Endodermal cell (in vitro differentiated cells): ENCODE results near the gene NOTO. TPM values are rescaled to one million over a fixed set of nuclear protein-coding genes. Genes with fewer than 3 reads are reported as not detected.

Source experiments
- DNase-seq: peaks from one replicate; pipeline ENCODE4 v3.0.0-alpha.2; 2017
- H3K27ac ChIP-seq: 2 replicates; pipeline ENCODE4 v1.5.1; 2013; ENCODE audit warnings: mild to moderate bottlenecking, low read depth, low read length, moderate library complexity
- H3K27me3 ChIP-seq: 2 replicates; pipeline ENCODE4 v1.6.1; 2013; ENCODE audit warnings: mild to moderate bottlenecking, low read length, moderate library complexity; ENCODE audit not compliant: insufficient read depth, control insufficient read depth, poor library complexity, severe bottlenecking
- H3K36me3 ChIP-seq: 2 replicates; pipeline ENCODE4 v1.7.0; 2013; ENCODE audit warnings: mild to moderate bottlenecking, low read length, moderate library complexity; ENCODE audit not compliant: control insufficient read depth, insufficient read depth
- H3K4me1 ChIP-seq: one replicate; pipeline ENCODE4 v1.7.0; 2013; ENCODE audit warnings: low read length; ENCODE audit not compliant: control insufficient read depth, insufficient read depth
- H3K4me3 ChIP-seq: 2 replicates; pipeline ENCODE4 v1.5.1; 2013; ENCODE audit warnings: mild to moderate bottlenecking, low read length, moderate library complexity
- H3K9ac ChIP-seq: 2 replicates; pipeline ENCODE4 v1.6.1; 2013; ENCODE audit warnings: mild to moderate bottlenecking, low read length, moderate library complexity; ENCODE audit not compliant: poor library complexity, severe bottlenecking; ENCODE audit errors: extremely low read depth
- H3K9me3 ChIP-seq: 2 replicates; pipeline ENCODE4 v1.6.1; 2013; ENCODE audit warnings: mild to moderate bottlenecking, low read length, moderate library complexity; ENCODE audit not compliant: control insufficient read depth
- H3K27ac Mint-ChIP-seq: 2 replicates; pipeline ENCODE4 v1.8.0; 2020; ENCODE audit warnings: mixed read lengths
- H3K27me3 Mint-ChIP-seq: 2 replicates; pipeline ENCODE4 v1.8.0; 2021; ENCODE audit warnings: mild to moderate bottlenecking, mixed read lengths; ENCODE audit not compliant: insufficient read depth
- H3K36me3 Mint-ChIP-seq: 2 replicates; pipeline ENCODE4 v1.8.0; 2020; ENCODE audit warnings: low read depth, mixed read lengths
- H3K4me1 Mint-ChIP-seq: 2 replicates; pipeline ENCODE4 v1.8.0; 2020; ENCODE audit warnings: mixed read lengths
- H3K4me3 Mint-ChIP-seq: 2 replicates; pipeline ENCODE4 v1.8.0; 2020; ENCODE audit warnings: mild to moderate bottlenecking, moderate library complexity, mixed read lengths
- H3K9me3 Mint-ChIP-seq: 2 replicates; pipeline ENCODE4 v1.8.0; 2020; ENCODE audit warnings: mild to moderate bottlenecking, mixed read lengths
- CTCF ChIP-seq: fragments of 200-600 bp; sonication (generic); conservative IDR thresholded peaks from 2 replicates; pipeline ENCODE4 v1.5.0; 2021; ENCODE audit warnings: antibody characterized with exemption, mild to moderate bottlenecking
- WGBS, 2 experiments: methylation state at CpG; one replicate each; pipeline versions ENCODE4 v1.1.5 to v1.1.7; 2013; ENCODE audit warnings: missing lambda C conversion rate in 2 of 2, mixed read lengths in 1 of 2; ENCODE audit not compliant: insufficient coverage in 1 of 2, insufficient read length in 1 of 2; 5-methylcytosine and 5-hydroxymethylcytosine counted together
- total RNA-seq, 2 donors: library from RNA; stranded (reverse); fragmentation: NEBNext Ultra II Directional in 1 of 2; extraction: Animal tissue kit (Norgen Biotek cat#: 25700) in 1 of 2; gene quantifications; 2 replicates in 1 of 2; 3 replicates in 1 of 2; pipeline ENCODE4 v1.2.1, GENCODE V29; 2021

NOTO gene
- total RNA-seq, 2 donors from 2014 or later, result not detected

GRCh38 chr2:73250872-73251846, 48.8 kb downstream of the NOTO start:
- H3K9me3 Mint-ChIP-seq, result no peaks in the 10 kb centered on the region
- H3K4me3 ChIP-seq, result no peak overlapping the region
- H3K9me3 ChIP-seq, result no peaks in the 10 kb centered on the region
- no peaks in the 10 kb centered on the region for H3K27me3 Mint-ChIP-seq
- H3K4me1 ChIP-seq, result no peaks in the 10 kb centered on the region
- H3K9ac ChIP-seq, result no peak overlapping the region
- no peak for TF ChIP-seq CTCF
- H3K27ac Mint-ChIP-seq, result no peak overlapping the region
- DNase-seq, result peak; percentile 28
- H3K36me3 ChIP-seq, result peaks cover 88% of the 10 kb centered on the region
- H3K36me3 Mint-ChIP-seq, result peaks cover 78% of the 10 kb centered on the region
- H3K27me3 ChIP-seq, result no peaks in the 10 kb centered on the region
- H3K27ac ChIP-seq, result no peak overlapping the region
- no peaks in the 10 kb centered on the region for H3K4me1 Mint-ChIP-seq
- 94 to 96% methylated on average over 15 to 17 of the region's 17 CpGs for WGBS, 2 experiments
- no peak overlapping the region for H3K4me3 Mint-ChIP-seq

GRCh38 chr2:73252238-73253027, 50.1 kb downstream of the NOTO start:
- no peak overlapping the region for H3K4me3 ChIP-seq
- no peak overlapping the region for H3K27ac ChIP-seq
- no peaks in the 10 kb centered on the region for H3K9me3 ChIP-seq
- 93% methylated on average over 12 to 17 of the region's 17 CpGs for WGBS, 2 experiments
- H3K36me3 ChIP-seq, result peaks cover 75% of the 10 kb centered on the region
- no peaks in the 10 kb centered on the region for H3K4me1 ChIP-seq
- H3K27me3 ChIP-seq, result no peaks in the 10 kb centered on the region
- peaks cover 66% of the 10 kb centered on the region for H3K36me3 Mint-ChIP-seq
- H3K9me3 Mint-ChIP-seq, result no peaks in the 10 kb centered on the region
- H3K4me3 Mint-ChIP-seq, result no peak overlapping the region
- peak; percentile 20 for DNase-seq
- H3K9ac ChIP-seq, result no peak overlapping the region
- H3K27ac Mint-ChIP-seq, result no peak overlapping the region
- no peaks in the 10 kb centered on the region for H3K27me3 Mint-ChIP-seq
- no peak for TF ChIP-seq CTCF
- no peaks in the 10 kb centered on the region for H3K4me1 Mint-ChIP-seq

- H3K27me3 ChIP-seq, result no peaks in the 10 kb centered on the region
- no peak for DNase-seq
- Mint-ChIP-seq H3K27ac (no peak overlapping the region), H3K36me3 (peaks cover 57% of the 10 kb centered on the region), H3K4me1 (no peaks in the 10 kb centered on the region), H3K27me3 (no peaks in the 10 kb centered on the region), H3K9me3 (no peaks in the 10 kb centered on the region), H3K4me3 (no peak overlapping the region)
- no peak overlapping the region for H3K4me3 ChIP-seq
- no peak overlapping the region for H3K9ac ChIP-seq
- H3K27ac ChIP-seq, result no peak overlapping the region
- H3K4me1 ChIP-seq, result no peaks in the 10 kb centered on the region
- no peak for TF ChIP-seq CTCF
- WGBS, 2 experiments, result 92% methylated on average over 2 of the region's 2 CpGs; no CpG with 5 or more reads in 1 of the 2 experiments
- no peaks in the 10 kb centered on the region for H3K9me3 ChIP-seq
- H3K36me3 ChIP-seq, result peaks cover 66% of the 10 kb centered on the region
Observed at GRCh38 chr2:73253400-73253799, 51.0 kb downstream of the NOTO start.
